K562 (cell line): ENCODE results near the gene KIF18B.

Experiments
- MXI1 ChIP-seq: IDR thresholded peaks from 2 replicates; pipeline ENCODE4 v1.6.1; 2011; ENCODE audit warnings: low read depth, mild to moderate bottlenecking, improper control_type of control experiment, low read length
- RBBP5 ChIP-seq: fragments of 200-600 bp; sonication (generic); IDR thresholded peaks from 2 replicates; pipeline ENCODE4 v1.6.1; 2012; ENCODE audit warnings: borderline replicate concordance, mild to moderate bottlenecking, low read length, control low read depth, inconsistent platforms; ENCODE audit not compliant: insufficient read depth, poor library complexity, severe bottlenecking
- TF ChIP-seq, protein P1 (sequence below): sonication (generic); formaldehyde crosslinking; IDR thresholded peaks from 2 replicates; pipeline ENCODE4 v1.8.0; 2022; ENCODE audit warnings: mild to moderate bottlenecking, low read depth, missing genetic modification reagents

GRCh38 chr17:44919885-44920564, 27.5 kb downstream of the KIF18B start:
- TF ChIP-seq MXI1, result no peak
- TF ChIP-seq RBBP5, result no peak
- TF ChIP-seq, protein P1, sequence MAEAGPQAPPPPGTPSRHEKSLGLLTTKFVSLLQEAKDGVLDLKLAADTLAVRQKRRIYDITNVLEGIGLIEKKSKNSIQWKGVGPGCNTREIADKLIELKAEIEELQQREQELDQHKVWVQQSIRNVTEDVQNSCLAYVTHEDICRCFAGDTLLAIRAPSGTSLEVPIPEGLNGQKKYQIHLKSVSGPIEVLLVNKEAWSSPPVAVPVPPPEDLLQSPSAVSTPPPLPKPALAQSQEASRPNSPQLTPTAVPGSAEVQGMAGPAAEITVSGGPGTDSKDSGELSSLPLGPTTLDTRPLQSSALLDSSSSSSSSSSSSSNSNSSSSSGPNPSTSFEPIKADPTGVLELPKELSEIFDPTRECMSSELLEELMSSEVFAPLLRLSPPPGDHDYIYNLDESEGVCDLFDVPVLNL, result no peak
